HL-60/S4 treated with phorbol 12-myristate 13-acetate at 8.2 ng/mL for 4 days and 3 days (cell line): ENCODE data around the gene BRD4.
"Not testable (repeated sequence)": the region's sequence is repeated elsewhere in the genome, so short reads cannot be mapped to it uniquely, and the experiment has no call there.

Experiments used
- in situ Hi-C: fragments of 300-500 bp; cut with MboI; formaldehyde crosslinking; loops from 2 replicates; pipeline ENCODE4 v1.15.0; 2022; ENCODE audit warnings: low sequenced_read_pairs

The BRD4 gene

DNA sequence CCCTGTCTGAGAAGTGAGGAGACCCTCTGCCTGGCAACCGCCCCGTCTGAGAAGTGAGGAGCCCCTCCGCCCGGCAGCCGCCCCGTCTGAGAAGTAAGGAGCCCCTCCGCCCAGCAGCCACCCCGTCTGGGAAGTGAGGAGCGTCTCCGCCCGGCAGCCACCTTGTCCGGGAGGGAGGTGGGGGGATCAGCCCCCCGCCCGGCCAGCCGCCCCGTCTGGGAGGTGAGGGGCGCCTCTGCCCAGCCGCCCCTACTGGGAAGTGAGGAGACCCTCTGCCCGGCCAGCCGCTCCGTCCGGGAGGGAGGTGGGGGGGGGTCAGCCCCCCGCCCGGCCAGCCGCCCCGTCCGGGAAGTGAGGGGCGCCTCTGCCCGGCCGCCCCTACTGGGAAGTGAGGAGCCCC, 30.7 kb upstream of the BRD4 start:
- in situ Hi-C loops, result not testable (repeated sequence)

DNA sequence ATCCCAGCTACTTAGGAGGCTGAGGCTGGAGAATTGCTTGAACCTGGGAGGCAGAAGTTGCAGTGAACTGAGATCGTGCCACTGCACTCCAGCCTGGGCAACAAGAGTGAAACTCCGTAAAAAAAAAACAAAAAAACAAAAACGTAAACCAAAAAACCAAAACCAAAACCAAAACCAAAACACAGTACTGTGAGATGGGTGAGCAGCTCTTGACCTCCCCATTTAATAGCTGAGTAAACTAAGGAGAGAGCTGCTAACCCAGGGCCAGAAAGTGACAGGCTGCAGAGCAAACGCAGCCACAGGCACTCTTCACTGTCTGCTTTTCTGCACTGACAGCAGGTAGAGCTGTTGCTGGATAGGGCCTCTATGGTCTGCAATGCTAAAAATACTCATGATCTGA, 27.7 kb upstream of the BRD4 start:
- in situ Hi-C loops, result not testable (repeated sequence)

DNA sequence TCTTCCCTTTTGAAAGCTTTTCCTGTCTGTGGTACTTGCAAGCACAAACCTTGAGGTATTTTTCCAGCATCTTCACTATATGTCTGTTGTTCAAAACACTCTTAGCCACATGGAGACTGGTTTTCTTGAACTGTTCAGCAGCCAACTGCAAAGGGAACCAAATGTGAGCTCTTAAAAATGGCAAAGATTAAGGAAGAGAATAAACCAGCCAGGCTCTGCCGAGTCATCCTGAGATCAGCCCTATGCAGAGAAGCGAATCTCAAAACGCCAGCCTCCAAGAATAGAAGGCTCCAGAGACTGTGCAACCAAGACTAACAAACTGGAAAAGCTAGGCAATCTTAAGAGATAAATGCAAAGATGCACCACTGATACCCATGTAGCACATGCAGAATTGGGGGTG, 26.6 kb upstream of the BRD4 start:
- in situ Hi-C loops, result no loop called here

- in situ Hi-C loops, result no loop called here
Measured at GRCh38 chr19:15357906-15358305, 25.6 kb upstream of the BRD4 start.

GRCh38 chr19:15354566-15355296, 22.4 kb upstream of the BRD4 start:
- in situ Hi-C loops, result no loop called here

DNA sequence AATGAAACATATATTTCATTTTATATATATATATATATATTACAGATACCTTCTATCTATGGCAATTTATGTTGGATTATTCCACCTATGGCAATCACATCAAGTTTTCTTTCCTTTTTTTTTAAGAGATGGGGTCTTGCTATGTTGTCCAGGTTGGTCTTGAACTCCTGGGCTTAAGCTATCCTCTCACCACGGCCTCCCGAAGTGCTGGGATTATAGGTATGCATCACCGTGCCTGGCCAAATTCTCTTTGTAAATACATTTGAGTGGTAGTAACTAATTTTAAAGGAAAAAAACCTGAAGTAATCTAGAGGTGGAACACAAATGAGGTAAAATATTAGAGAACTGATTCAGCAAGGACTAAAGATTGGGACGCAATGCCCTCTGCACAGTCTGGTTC, 21.6 kb upstream of the BRD4 start:
- in situ Hi-C loops, result no loop called here

DNA sequence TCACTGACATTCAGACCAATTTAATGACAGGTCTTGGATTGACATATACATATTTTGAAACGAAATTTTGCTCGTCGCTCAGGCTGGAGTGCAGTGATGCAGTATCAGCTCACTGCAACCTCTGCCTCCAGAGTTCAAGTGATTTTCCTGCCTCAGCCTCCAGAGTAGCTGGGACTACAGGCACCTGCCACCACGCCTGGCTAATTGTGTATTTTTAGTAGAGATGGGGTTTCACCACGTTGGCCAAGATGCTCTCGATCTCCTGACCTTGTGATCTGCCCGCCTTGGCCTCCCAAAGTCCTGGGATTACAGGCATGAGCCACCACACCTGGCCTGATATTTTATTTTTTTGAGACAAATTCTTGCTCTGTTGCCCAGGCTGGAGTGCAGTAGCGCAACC, 20.2 kb upstream of the BRD4 start:
- in situ Hi-C loops, result not testable (repeated sequence)

DNA sequence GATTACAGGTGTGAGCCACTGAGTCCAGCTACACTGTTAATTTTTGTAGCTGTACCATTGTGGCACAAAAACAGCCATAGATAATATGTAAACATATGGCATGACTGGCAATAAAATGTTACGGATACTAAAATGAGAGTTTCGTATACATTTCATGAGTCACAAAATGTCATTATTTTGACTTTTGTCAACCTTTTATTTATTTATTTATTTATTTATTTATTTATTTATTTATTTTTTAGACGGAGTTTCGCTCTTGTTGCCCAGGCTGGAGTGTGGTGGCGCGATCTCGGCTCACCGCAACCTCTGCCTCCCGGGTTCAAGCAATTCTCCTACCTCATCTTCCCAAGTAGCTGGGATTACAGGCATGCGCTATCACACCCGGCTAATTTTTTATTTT, 9.0 kb upstream of the BRD4 start:
- in situ Hi-C loops, result not testable (repeated sequence)

- in situ Hi-C loops, result no loop called here
Measured at GRCh38 chr19:15340086-15340485, 7.7 kb upstream of the BRD4 start.

- in situ Hi-C loops, result no loop called here
Measured at GRCh38 chr19:15337202-15337601, 4.9 kb upstream of the BRD4 start.

GRCh38 chr19:15335992-15336391, 3.7 kb upstream of the BRD4 start:
- in situ Hi-C loops, result not testable (repeated sequence)

- in situ Hi-C loops, result no loop called here
Measured at GRCh38 chr19:15331419-15332310, 674 bp downstream of the BRD4 start.

DNA sequence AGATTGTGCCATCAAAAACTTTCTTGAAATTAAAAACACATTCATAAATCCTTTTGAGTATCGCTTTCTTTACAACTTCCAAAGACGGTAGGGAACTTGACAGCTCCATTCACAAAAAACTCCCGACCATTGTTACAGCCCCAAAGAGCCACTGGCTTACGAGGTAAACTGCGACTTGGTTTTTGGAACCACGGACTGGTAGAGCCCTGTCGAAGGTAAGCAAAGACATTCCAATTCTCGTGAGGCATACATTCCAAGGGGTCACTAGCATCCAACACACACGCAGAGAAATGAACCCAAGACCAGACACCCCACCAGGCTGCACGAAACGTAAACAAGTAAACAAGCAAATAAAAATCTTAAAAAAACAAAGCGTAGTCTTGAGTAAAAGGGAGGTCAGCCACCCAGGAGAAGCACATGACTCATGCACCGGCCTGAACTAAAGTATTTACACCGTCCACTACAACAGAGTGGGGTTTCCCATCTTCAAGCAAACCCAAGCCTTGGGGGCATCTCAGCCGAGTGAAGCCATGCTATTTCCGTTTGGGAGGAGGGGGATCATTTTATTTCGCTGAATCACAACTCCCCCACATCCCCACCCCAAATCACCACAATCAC, 1.4 kb downstream of the BRD4 start:
- in situ Hi-C loops, result no loop called here

DNA sequence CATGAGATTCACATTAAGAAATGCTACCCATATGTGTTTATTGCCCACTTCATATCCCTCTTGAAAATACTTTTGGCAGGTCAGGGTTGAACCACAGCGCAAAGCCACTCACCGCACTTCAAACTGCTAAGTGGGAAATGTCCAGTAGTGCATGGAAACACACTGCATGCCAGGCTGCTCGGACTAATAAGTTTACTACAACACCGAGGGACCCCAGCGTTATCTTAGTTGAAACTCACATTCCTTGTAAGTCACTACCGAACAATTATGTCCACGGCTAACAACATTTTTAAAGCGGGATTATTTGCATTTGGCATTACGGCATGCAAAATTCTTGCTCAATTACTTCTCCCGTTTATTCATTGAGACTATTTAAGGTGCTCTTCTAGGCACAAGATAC, 4.0 kb downstream of the BRD4 start:
- in situ Hi-C loops, result no loop called here

GRCh38 chr19:15324791-15325519, 7.4 kb downstream of the BRD4 start:
- in situ Hi-C loops, result no loop called here

DNA sequence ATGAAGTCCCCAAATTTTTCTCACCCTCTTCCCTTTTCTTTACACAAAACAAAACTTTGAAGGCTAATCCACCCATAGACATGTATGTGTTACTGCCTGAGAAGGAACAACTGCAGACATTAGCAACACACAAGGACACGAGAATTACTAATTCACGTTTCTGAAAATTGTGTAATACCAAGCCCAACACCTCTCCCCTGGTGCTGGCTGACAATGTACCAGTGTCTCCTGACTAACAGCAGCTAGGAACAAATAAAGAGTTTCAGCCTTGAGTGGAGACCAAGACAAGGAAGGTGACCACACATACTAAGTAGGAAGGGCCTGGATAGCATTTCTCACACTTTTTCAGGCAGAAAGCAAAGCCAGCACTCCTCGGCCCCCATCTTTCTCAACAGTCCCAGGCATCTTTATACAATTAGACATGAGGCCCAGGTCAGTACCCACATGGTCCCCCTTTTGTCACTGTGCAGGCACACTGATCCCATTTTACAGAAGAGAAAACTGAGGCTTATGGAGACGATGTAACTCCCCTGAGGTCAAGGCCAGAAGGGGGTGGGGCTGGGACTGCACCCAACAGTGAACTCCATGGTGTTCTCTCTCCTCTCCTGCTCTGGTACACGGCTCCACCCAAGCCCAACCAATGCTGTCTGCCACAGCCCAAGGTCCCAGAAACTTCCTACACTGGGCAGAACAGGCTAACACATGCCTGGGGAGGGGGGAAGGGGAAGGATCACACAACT, 8.7 kb downstream of the BRD4 start:
- in situ Hi-C loops, result no loop called here

DNA sequence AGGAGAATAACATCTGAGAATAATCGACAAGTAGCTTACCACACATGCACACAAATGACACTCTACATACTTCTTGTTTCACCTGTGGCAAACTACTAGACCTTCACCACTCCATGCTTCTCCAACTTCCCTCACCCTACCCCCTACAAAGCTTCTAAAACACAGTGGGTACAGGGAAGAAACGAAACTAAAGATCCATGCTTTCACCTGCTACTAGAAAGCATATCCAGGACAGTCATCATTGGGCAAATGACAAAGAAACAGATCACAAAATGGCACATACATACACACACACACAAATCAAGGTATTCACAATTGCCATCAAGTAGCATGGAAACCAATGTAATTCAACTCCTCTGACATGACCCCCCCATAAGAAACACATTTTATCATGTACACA, 10.6 kb downstream of the BRD4 start:
- in situ Hi-C loops, result no loop called here

- in situ Hi-C loops, result no loop called here
Measured at GRCh38 chr19:15320116-15320515, 12.2 kb downstream of the BRD4 start.

DNA sequence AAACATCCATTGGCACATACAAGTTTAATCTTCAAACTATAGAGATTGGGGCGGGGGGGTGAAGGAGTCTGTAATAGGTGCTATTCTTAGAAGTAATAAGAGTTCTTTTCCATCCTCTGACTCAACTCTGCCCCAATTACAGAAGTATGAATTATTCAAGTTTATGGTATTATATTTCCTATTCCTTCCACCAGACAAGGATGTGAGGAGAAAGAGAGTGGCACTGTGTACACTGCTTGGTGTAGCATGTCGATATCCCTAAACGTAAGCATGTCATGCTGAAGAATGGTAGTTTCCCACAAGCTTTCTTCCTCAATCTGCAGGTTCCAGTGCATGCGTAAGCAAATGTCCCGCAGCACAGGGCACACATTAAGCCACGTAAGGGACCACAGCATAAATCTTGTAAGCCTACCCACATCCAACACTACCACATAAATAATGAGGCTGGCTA, 14.1 kb downstream of the BRD4 start:
- in situ Hi-C loops, result no loop called here

GRCh38 chr19:15317392-15318071, 14.8 kb downstream of the BRD4 start:
- in situ Hi-C loops, result no loop called here
